HepG2 (cell line): ENCODE measurements around the gene DPP3. TPM values are rescaled to one million over a fixed set of nuclear protein-coding genes. Genes with fewer than 3 reads are reported as not detected.
A peak's percentile ranks its signal among the peaks of the same experiment; 100 is the strongest.

Experiments
- CBX5 ChIP-seq: sonication (generic); formaldehyde crosslinking; IDR thresholded peaks from 2 replicates; pipeline ENCODE4 v1.4.0; 2020; ENCODE audit warnings: missing genetic modification reagents, borderline replicate concordance
- CREBL2 ChIP-seq: sonication (generic); formaldehyde crosslinking; IDR thresholded peaks from 2 replicates; pipeline ENCODE4 v1.8.1; 2023; ENCODE audit warnings: missing genetic modification reagents, mild to moderate bottlenecking, borderline replicate concordance
- GLI4 ChIP-seq: sonication (generic); formaldehyde crosslinking; IDR thresholded peaks from 2 replicates; pipeline ENCODE4 v1.5.1; 2020; ENCODE audit warnings: missing genetic modification reagents, mild to moderate bottlenecking, moderate library complexity, borderline replicate concordance
- HOXA9 ChIP-seq: sonication (generic); formaldehyde crosslinking; IDR thresholded peaks from 2 replicates; pipeline ENCODE4 v1.8.1; 2022; ENCODE audit warnings: missing genetic modification reagents, mild to moderate bottlenecking, moderate library complexity, borderline replicate concordance
- KDM4B ChIP-seq: sonication (generic); formaldehyde crosslinking; IDR thresholded peaks from 2 replicates; pipeline ENCODE4 v1.4.0; 2020; ENCODE audit warnings: missing genetic modification reagents
- KLF12 ChIP-seq: sonication (generic); formaldehyde crosslinking; IDR thresholded peaks from 2 replicates; pipeline ENCODE4 v1.4.0; 2020; ENCODE audit warnings: missing genetic modification reagents, borderline replicate concordance
- KLF16 ChIP-seq, 2 experiments: sonication (generic) in 1 of 2; formaldehyde crosslinking in 1 of 2; IDR thresholded peaks; 2 replicates each; pipeline versions ENCODE4 v1.6.1 to v1.8.0; 2016 to 2023; ENCODE audit warnings: missing genetic modification reagents in 2 of 2, missing compliant biosample characterization in 1 of 2
- MED13 ChIP-seq: sonication (generic); formaldehyde crosslinking; IDR thresholded peaks from 2 replicates; pipeline ENCODE4 v1.5.0; 2020; ENCODE audit warnings: missing genetic modification reagents
- MTA3 ChIP-seq: sonication (generic); formaldehyde crosslinking; IDR thresholded peaks from 2 replicates; pipeline ENCODE4 v1.4.0; 2020; ENCODE audit warnings: missing genetic modification reagents
- PBX2 ChIP-seq: IDR thresholded peaks from 2 replicates; pipeline ENCODE4 v1.6.1; 2016; ENCODE audit warnings: control low read depth
- REPIN1 ChIP-seq: sonication (generic); formaldehyde crosslinking; IDR thresholded peaks from 2 replicates; pipeline ENCODE4 v1.8.0; 2022; ENCODE audit warnings: missing genetic modification reagents, low read depth, mild to moderate bottlenecking, borderline replicate concordance
- TEAD3 ChIP-seq: optimal IDR thresholded peaks from 2 replicates; pipeline ENCODE3; 2016; ENCODE audit warnings: borderline replicate concordance
- TERF1 ChIP-seq: sonication (generic); formaldehyde crosslinking; IDR thresholded peaks from 2 replicates; pipeline ENCODE4 v1.8.0; 2022; ENCODE audit warnings: mild to moderate bottlenecking, missing genetic modification reagents, moderate library complexity
- THRA ChIP-seq: sonication (generic); formaldehyde crosslinking; IDR thresholded peaks from 2 replicates; pipeline ENCODE4 v1.4.0; 2020; ENCODE audit warnings: missing genetic modification reagents, borderline replicate concordance
- ZBTB3 ChIP-seq: sonication (generic); formaldehyde crosslinking; IDR thresholded peaks from 2 replicates; pipeline ENCODE4 v1.4.0; 2020; ENCODE audit warnings: low read depth, mild to moderate bottlenecking, moderate library complexity, missing genetic modification reagents, borderline replicate concordance
- ZNF33A ChIP-seq: sonication (generic); formaldehyde crosslinking; IDR thresholded peaks from 2 replicates; pipeline ENCODE4 v1.5.1; 2020; ENCODE audit warnings: missing genetic modification reagents, mild to moderate bottlenecking, moderate library complexity, borderline replicate concordance
- ZNF546 ChIP-seq: sonication (generic); formaldehyde crosslinking; conservative IDR thresholded peaks from 2 replicates; pipeline ENCODE4 v1.8.1; 2023; ENCODE audit warnings: mild to moderate bottlenecking, missing genetic modification reagents
- ZNF691 ChIP-seq: sonication (generic); formaldehyde crosslinking; IDR thresholded peaks from 2 replicates; pipeline ENCODE4 v1.4.0; 2020; ENCODE audit warnings: missing genetic modification reagents, low read depth, mild to moderate bottlenecking, borderline replicate concordance
- ZNF777 ChIP-seq: sonication (generic); formaldehyde crosslinking; IDR thresholded peaks from 2 replicates; pipeline ENCODE4 v1.4.0; 2020; ENCODE audit warnings: missing genetic modification reagents
- ZNF879 ChIP-seq: sonication (generic); formaldehyde crosslinking; IDR thresholded peaks from 2 replicates; pipeline ENCODE4 v1.8.1; 2023; ENCODE audit warnings: missing genetic modification reagents
- polyA plus RNA-seq, 8 experiments: library from polyadenylated mRNA; depleted of rRNA in 3 of 8; stranded (reverse) in 7 of 8; unstranded in 1 of 8; fragments of >200 nt; fragmentation: Illumina TruSeq in 4 of 8; extraction: Trizol in 4 of 8; gene quantifications; 2 replicates each; pipeline versions ENCODE4 v1.2.1 to v1.2.3, GENCODE V29; 2011 to 2016; ENCODE audit warnings: low read depth in 4 of 8, missing spikeins in 1 of 8, mixed read lengths in 1 of 8; ENCODE audit not compliant: insufficient read depth in 1 of 8
- total RNA-seq, 5 experiments: library from RNA; depleted of rRNA; stranded (reverse); fragments of >200 nt; fragmentation: Illumina TruSeq; extraction: Trizol; gene quantifications; 2 replicates each; pipeline ENCODE4 v1.2.3, GENCODE V29; 2016; ENCODE audit warnings: low read depth in 1 of 5
- TF ChIP-seq, protein P1 (sequence below): sonication (generic); formaldehyde crosslinking; IDR thresholded peaks from 2 replicates; pipeline ENCODE4 v1.8.1; 2023; ENCODE audit warnings: mild to moderate bottlenecking, missing genetic modification reagents

The DPP3 gene
- total and polyA plus RNA-seq, 2 of the 13 experiments (the other 11 are each of a cell fraction or from before 2014, with no cell fraction given), result 38.4 to 59.8 TPM

- no peak for TF ChIP-seq MTA3 (CRISPR knock-in tag)
- 0 out of 4 replicates have a peak, but pooled peaks of 1 of the 2 experiments have one; percentile 20 for TF ChIP-seq KLF16 (CRISPR knock-in tag; IDR thresholded peaks at IDR 0.05)
- TF ChIP-seq TERF1, result 0 out of 2 replicates have a peak, but pooled peaks have one; percentile 14
- TF ChIP-seq HOXA9 (CRISPR knock-in tag), result no peak
- peak; percentile 55; the same call in 1 of the 2 replicates for TF ChIP-seq MED13 (CRISPR knock-in tag)
- TF ChIP-seq PBX2, result peak; percentile 91
- peak; percentile 99 for TF ChIP-seq ZNF777 (CRISPR knock-in tag)
- 0 out of 2 replicates have a peak, but pooled peaks have one; percentile 25 for TF ChIP-seq KDM4B (CRISPR knock-in tag)
- no peak for TF ChIP-seq ZNF33A
- TF ChIP-seq CBX5 (CRISPR knock-in tag), result no peak
- no peak for TF ChIP-seq ZNF879 (CRISPR knock-in tag)
- peak; percentile 57; the same call in 1 of the 2 replicates for TF ChIP-seq ZNF546 (CRISPR knock-in tag)
- peak; percentile 18 for TF ChIP-seq TEAD3 (CRISPR knock-in tag)
- no peak for TF ChIP-seq THRA (CRISPR knock-in tag)
- TF ChIP-seq ZNF691 (CRISPR knock-in tag), result peak; percentile 55; the same call in 1 of the 2 replicates
- 0 out of 2 replicates have a peak, but pooled peaks have one; percentile 24 for TF ChIP-seq GLI4
- TF ChIP-seq ZBTB3, result no peak
- TF ChIP-seq KLF12, result peak; percentile 62; the same call in 1 of the 2 replicates
- TF ChIP-seq CREBL2 (CRISPR knock-in tag), result no peak; the same call in 1 of the 2 replicates
- no peak; the same call in 1 of the 2 replicates for TF ChIP-seq REPIN1 (CRISPR knock-in tag)
- TF ChIP-seq, protein P1, sequence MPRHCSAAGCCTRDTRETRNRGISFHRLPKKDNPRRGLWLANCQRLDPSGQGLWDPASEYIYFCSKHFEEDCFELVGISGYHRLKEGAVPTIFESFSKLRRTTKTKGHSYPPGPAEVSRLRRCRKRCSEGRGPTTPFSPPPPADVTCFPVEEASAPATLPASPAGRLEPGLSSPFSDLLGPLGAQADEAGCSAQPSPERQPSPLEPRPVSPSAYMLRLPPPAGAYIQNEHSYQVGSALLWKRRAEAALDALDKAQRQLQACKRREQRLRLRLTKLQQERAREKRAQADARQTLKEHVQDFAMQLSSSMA, result no peak
Observed at GRCh38 chr11:66545701-66546367, 65.6 kb downstream of the DPP3 start, which contains the start of gene ZDHHC24 (continued).
